A549 (cell line): Measurements from ENCODE around the gene CLEC2L.

Source experiments
- BCL3 ChIP-seq: fragments of >200 bp; sonication (Bioruptor Twin); formaldehyde crosslinking; IDR thresholded peaks from 3 replicates; pipeline ENCODE4 v1.6.1; 2016
- CBX8 ChIP-seq: fragments of 200-600 bp; sonication (generic); IDR thresholded peaks from 2 replicates; pipeline ENCODE4 v1.6.1; 2016
- CEBPB ChIP-seq, 2 experiments: fragments of >200 bp in 1 of 2; sonication (Bioruptor Twin) in 1 of 2; formaldehyde crosslinking in 1 of 2; IDR thresholded peaks; 2 replicates each; pipeline ENCODE4 v1.6.1; 2012 to 2016
- CTCF ChIP-seq: fragments of >200 bp; sonication (Bioruptor Twin); formaldehyde crosslinking; IDR thresholded peaks from 3 replicates; pipeline ENCODE4 v1.5.1; 2016
- EHMT2 ChIP-seq: fragments of 200-600 bp; sonication (generic); IDR thresholded peaks from 2 replicates; pipeline ENCODE4 v1.6.1; 2016; ENCODE audit warnings: antibody characterized with exemption, low read depth, mild to moderate bottlenecking, moderate library complexity
- EP300 ChIP-seq, 2 experiments: fragments of >200 bp; sonication (Bioruptor Twin); formaldehyde crosslinking; IDR thresholded peaks; 2 replicates in 1 of 2; 3 replicates in 1 of 2; pipeline ENCODE4 v1.6.1; 2016 to 2017
- JUN ChIP-seq, 2 experiments: fragments of >200 bp; sonication (Bioruptor Twin); formaldehyde crosslinking; IDR thresholded peaks; 2 replicates in 1 of 2; 3 replicates in 1 of 2; pipeline ENCODE4 v1.6.1; 2016 to 2017
- MYC ChIP-seq: IDR thresholded peaks from 2 replicates; pipeline ENCODE4 v1.6.1; 2012; ENCODE audit warnings: mild to moderate bottlenecking, inconsistent platforms, low read length, improper control_type of control experiment, borderline replicate concordance
- PBX3 ChIP-seq: IDR thresholded peaks from 2 replicates; pipeline ENCODE4 v1.6.1; 2012
- POLR2A ChIP-seq: IDR thresholded peaks from 2 replicates; pipeline ENCODE4 v1.6.1; 2012; ENCODE audit warnings: mild to moderate bottlenecking, low read length
- REST ChIP-seq: fragments of 200-600 bp; sonication (generic); IDR thresholded peaks from 2 replicates; pipeline ENCODE4 v1.6.1; 2016; ENCODE audit warnings: antibody characterized with exemption, mild to moderate bottlenecking, moderate library complexity
- SMC3 ChIP-seq: fragments of >200 bp; sonication (Bioruptor Twin); formaldehyde crosslinking; IDR thresholded peaks from 3 replicates; pipeline ENCODE4 v1.6.1; 2018; ENCODE audit warnings: inconsistent platforms
- TFCP2L1 ChIP-seq: fragments of 250-450 bp; sonication (Bioruptor Pico); IDR thresholded peaks from 2 replicates; pipeline ENCODE4 v1.5.0; 2021; ENCODE audit warnings: mild to moderate bottlenecking
- USF2 ChIP-seq: fragments of 450-650 bp; IDR thresholded peaks from 2 replicates; pipeline ENCODE4 v1.6.1; 2014; ENCODE audit warnings: antibody characterized with exemption

- TF ChIP-seq CTCF = no peak
- TF ChIP-seq PBX3 = no peak
- no peak for TF ChIP-seq CEBPB (IDR thresholded peaks at IDR 0.05)
- TF ChIP-seq EP300 (IDR thresholded peaks at IDR 0.05) = no peak
- TF ChIP-seq CBX8 = no peak
- no peak for TF ChIP-seq REST
- no peak for TF ChIP-seq EHMT2
- TF ChIP-seq JUN (IDR thresholded peaks at IDR 0.05) = no peak
- no peak for TF ChIP-seq TFCP2L1 (CRISPR knock-in tag)
- TF ChIP-seq SMC3 = no peak
- no peak for TF ChIP-seq MYC
- no peak for TF ChIP-seq POLR2A
- TF ChIP-seq USF2 = no peak
- TF ChIP-seq BCL3 = no peak
Measured at GRCh38 chr7:139476891-139477290, 46.6 kb upstream of the CLEC2L start.
